ENCODE data around the gene PAX9.

Gene PAX9

DNA sequence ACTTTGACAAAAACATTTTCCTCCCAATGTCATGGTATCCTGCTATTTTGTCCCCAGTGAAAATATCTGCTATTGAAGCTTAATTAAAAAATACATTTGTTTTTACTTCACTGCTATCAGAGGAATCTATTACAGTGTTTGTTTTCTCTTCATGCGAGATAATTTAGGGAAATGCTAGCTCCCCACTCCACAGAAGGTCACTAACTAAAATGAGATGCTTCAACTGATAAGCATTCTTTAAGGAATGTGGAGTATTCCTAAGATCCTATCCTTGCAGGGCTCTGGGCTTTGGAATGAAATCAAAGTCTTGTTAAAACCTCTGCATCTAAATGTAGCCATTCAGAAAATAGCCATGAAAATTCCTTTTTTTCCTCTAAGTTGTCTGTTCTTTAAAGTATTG, 39.5 kb downstream of the PAX9 start:
- TF ChIP-seq, protein P1, sequence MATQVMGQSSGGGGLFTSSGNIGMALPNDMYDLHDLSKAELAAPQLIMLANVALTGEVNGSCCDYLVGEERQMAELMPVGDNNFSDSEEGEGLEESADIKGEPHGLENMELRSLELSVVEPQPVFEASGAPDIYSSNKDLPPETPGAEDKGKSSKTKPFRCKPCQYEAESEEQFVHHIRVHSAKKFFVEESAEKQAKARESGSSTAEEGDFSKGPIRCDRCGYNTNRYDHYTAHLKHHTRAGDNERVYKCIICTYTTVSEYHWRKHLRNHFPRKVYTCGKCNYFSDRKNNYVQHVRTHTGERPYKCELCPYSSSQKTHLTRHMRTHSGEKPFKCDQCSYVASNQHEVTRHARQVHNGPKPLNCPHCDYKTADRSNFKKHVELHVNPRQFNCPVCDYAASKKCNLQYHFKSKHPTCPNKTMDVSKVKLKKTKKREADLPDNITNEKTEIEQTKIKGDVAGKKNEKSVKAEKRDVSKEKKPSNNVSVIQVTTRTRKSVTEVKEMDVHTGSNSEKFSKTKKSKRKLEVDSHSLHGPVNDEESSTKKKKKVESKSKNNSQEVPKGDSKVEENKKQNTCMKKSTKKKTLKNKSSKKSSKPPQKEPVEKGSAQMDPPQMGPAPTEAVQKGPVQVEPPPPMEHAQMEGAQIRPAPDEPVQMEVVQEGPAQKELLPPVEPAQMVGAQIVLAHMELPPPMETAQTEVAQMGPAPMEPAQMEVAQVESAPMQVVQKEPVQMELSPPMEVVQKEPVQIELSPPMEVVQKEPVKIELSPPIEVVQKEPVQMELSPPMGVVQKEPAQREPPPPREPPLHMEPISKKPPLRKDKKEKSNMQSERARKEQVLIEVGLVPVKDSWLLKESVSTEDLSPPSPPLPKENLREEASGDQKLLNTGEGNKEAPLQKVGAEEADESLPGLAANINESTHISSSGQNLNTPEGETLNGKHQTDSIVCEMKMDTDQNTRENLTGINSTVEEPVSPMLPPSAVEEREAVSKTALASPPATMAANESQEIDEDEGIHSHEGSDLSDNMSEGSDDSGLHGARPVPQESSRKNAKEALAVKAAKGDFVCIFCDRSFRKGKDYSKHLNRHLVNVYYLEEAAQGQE (IDR thresholded peaks at IDR 0.05; ENCODE audit: insufficient read depth in 1 of 2, low read depth in 2 of 2, low read length in 2 of 2): no peak
- TF ChIP-seq POLR2AphosphoS5 (IDR thresholded peaks at IDR 0.05; ENCODE audit: low read depth, low read length): no peak

DNA sequence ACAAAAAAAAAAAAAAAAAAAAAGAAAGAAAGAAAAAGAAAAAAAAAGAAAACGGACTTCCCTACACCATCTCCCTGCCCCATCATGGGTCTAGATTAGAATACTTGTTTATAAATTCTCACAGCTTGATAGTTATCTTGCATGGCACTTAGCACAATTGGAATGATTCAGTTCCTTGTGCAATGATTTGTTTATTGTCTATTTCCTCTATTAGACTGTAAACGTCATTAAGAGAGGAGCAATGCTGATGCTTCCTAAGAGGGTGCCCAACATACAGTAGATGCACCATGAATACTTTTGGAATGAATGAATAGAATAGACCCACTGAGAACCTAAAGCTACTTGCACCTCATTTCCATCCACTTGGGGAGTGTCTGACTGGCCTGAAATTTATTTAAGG, 40.8 kb downstream of the PAX9 start:
- TF ChIP-seq FOXP2 (optimal IDR thresholded peaks at IDR 0.05; ENCODE audit: borderline replicate concordance, extremely low read depth, extremely low read length, insufficient read depth) (no peak), TAF1 (IDR thresholded peaks at IDR 0.05; ENCODE audit: borderline replicate concordance, insufficient read depth, low read length) (no peak), POLR2AphosphoS5 (IDR thresholded peaks at IDR 0.05; ENCODE audit: low read depth, low read length) (no peak), SIN3A (IDR thresholded peaks at IDR 0.05; ENCODE audit: borderline replicate concordance, insufficient read depth, low read length) (no peak)
- TF ChIP-seq, protein P1 (IDR thresholded peaks at IDR 0.05; ENCODE audit: insufficient read depth in 1 of 2, low read depth in 2 of 2, low read length in 2 of 2): no peak

DNA sequence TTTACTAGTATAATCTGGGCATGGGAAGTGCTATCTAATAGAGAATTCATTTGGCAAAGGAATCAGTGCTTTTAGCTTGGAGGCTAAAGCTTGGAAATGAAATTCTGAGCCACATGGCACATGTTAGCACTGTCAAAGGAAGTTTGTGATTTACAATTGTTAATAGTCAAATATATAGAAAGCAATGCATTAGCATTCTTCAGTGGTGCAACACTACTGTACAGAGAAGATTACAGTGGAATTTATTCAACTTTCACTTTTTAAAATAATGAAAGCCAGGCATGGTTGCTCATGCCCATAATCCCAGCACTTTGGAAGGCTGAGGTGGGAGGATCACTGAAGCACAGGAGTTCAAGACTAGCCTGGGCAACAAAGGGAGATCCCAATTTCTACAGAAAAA, 45.9 kb downstream of the PAX9 start:
- no peak for TF ChIP-seq POLR2AphosphoS5 (IDR thresholded peaks at IDR 0.05; ENCODE audit: low read depth, low read length)
- TF ChIP-seq SIN3A (IDR thresholded peaks at IDR 0.05; ENCODE audit: borderline replicate concordance, insufficient read depth, low read length): no peak
- TF ChIP-seq TAF1 (IDR thresholded peaks at IDR 0.05; ENCODE audit: borderline replicate concordance, insufficient read depth, low read length): no peak
- no peak for TF ChIP-seq FOXP2 (optimal IDR thresholded peaks at IDR 0.05; ENCODE audit: borderline replicate concordance, extremely low read depth, extremely low read length, insufficient read depth)
- TF ChIP-seq, protein P1 (IDR thresholded peaks at IDR 0.05; ENCODE audit: insufficient read depth in 1 of 2, low read depth in 2 of 2, low read length in 2 of 2): no peak

DNA sequence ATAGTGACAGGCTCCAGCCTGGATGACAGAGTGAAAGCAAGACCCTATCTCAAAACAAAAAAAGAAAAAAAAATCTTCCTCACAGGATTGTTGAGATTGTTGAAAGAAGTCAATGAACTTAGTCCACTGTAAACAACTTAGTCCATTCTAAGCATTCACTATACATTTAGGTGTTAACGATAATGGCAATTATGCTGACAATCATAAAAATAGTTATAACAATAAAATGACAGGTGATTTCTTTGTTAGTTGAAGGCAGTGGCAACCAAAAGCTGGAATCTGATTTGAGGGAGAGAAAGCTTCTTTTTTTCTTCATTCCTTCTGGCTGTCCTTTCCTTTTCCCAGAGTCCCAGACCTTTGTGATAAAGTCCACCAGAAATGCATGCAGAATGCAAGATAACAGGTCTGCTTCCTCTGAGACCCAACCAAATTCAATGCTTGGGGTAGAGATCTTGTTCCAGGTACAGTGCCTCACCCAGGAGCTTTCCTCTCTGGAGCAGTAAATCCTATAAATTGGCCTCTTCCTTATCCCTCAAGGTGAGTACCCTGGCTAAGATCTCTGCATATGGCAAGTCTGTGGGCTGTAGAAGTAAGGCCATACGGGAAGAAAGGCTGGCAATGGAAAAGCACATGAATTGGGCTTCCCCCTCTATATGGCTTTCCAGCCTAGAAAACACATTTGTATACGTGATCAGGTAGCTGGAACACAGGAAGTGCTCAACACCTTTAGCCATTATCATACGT, 52.5 kb downstream of the PAX9 start:
- no peak for TF ChIP-seq POLR2AphosphoS5 (IDR thresholded peaks at IDR 0.05; ENCODE audit: low read depth, low read length)
- no peak for TF ChIP-seq TAF1 (IDR thresholded peaks at IDR 0.05; ENCODE audit: borderline replicate concordance, insufficient read depth, low read length)
- TF ChIP-seq, protein P1 (IDR thresholded peaks at IDR 0.05; ENCODE audit: insufficient read depth in 1 of 2, low read depth in 2 of 2, low read length in 2 of 2): no peak
- TF ChIP-seq FOXP2 (optimal IDR thresholded peaks at IDR 0.05; ENCODE audit: borderline replicate concordance, extremely low read depth, extremely low read length, insufficient read depth): no peak
- TF ChIP-seq SIN3A (IDR thresholded peaks at IDR 0.05; ENCODE audit: borderline replicate concordance, insufficient read depth, low read length): no peak
